ENCODE results near the gene DBX1. TPM values are rescaled to one million over a fixed set of nuclear protein-coding genes. Genes with fewer than 3 reads are reported as not detected.
A peak's percentile ranks its signal among the peaks of the same experiment; 100 is the strongest.
"Not testable (repeated sequence)": the region's sequence is repeated elsewhere in the genome, so short reads cannot be mapped to it uniquely, and the experiment has no call there.

Gene DBX1
- polyA plus RNA-seq, 1 donor (not counting 4 experiments of a cell fraction or from before 2014, with no cell fraction given), result not detected

GRCh38 chr11:20131788-20132666 lies 28.2 kb downstream of the DBX1 start:
- peak overlapping the region; percentile 97 for H3K4me2 ChIP-seq (ENCODE audit: control insufficient read depth, extremely low read depth, insufficient read depth, low read depth, low read length)
- H3K27ac ChIP-seq (ENCODE audit: control insufficient read depth, insufficient read depth, low read length), result no peak overlapping the region

GRCh38 chr11:20129665-20130064 lies 30.6 kb downstream of the DBX1 start:
- Histone ChIP-seq H3K4me3 (ENCODE audit: control insufficient read depth in 2 of 3, extremely low read depth in 1 of 3, insufficient read depth in 2 of 3, low read depth in 1 of 3, low read length in 3 of 3) (no peak overlapping the region), H3K36me3 (ENCODE audit: control insufficient read depth in 2 of 2, extremely low read depth in 1 of 2, insufficient read depth in 2 of 2, low read length in 2 of 2) (no peaks in the 10 kb centered on the region), H2AFZ (ENCODE audit: control insufficient read depth, low read length) (no peak overlapping the region), H3K27me3 (ENCODE audit: control insufficient read depth, extremely low read depth, insufficient read depth, low read length) (no peaks in the 10 kb centered on the region), H3K9me1 (ENCODE audit: control insufficient read depth, extremely low read depth, insufficient read depth, low read length) (no peaks in the 10 kb centered on the region), H3K4me2 (ENCODE audit: control insufficient read depth, extremely low read depth, insufficient read depth, low read depth, low read length) (no peak overlapping the region), H3K9ac (ENCODE audit: control insufficient read depth, extremely low read depth, insufficient read depth, low read length) (no peak overlapping the region), H4K20me1 (ENCODE audit: control insufficient read depth, extremely low read depth, insufficient read depth, low read length) (no peaks in the 10 kb centered on the region), H3K9me3 (ENCODE audit: control insufficient read depth, low read depth, low read length) (no peaks in the 10 kb centered on the region), H3K79me2 (ENCODE audit: control insufficient read depth, insufficient read depth, low read length) (no peaks in the 10 kb centered on the region), H3K27ac (ENCODE audit: control insufficient read depth, insufficient read depth, low read length) (no peak overlapping the region), H3K4me1 (ENCODE audit: control insufficient read depth, extremely low read depth, insufficient read depth, low read length) (peaks cover 14% of the 10 kb centered on the region)
- no peak for TF ChIP-seq EZH2 (IDR thresholded peaks at IDR 0.05; ENCODE audit: low read length)
- TF ChIP-seq CTCF (optimal IDR thresholded peaks at IDR 0.05 in 1 of 3, IDR thresholded peaks at IDR 0.05 in 1 of 3, conservative IDR thresholded peaks at IDR 0.05 in 1 of 3; ENCODE audit: extremely low read depth in 1 of 3, insufficient read depth in 2 of 3, low read length in 3 of 3), result no peak
- dilution Hi-C loops (cut with MboI; ENCODE audit: extremely low pct_ligation_motif_present, low sequenced_read_pairs), result no loop called here
- DNase-seq (ENCODE audit: low read depth, low spot score), result no peak
- FAIRE-seq, result no peak

More at GRCh38 chr11:20131788-20132666, 28.2 kb downstream of the DBX1 start:
- Histone ChIP-seq H3K79me2 (ENCODE audit: control insufficient read depth, insufficient read depth, low read length) (no peaks in the 10 kb centered on the region), H3K27me3 (ENCODE audit: control insufficient read depth, extremely low read depth, insufficient read depth, low read length) (no peaks in the 10 kb centered on the region), H3K4me3 (ENCODE audit: control insufficient read depth in 2 of 3, extremely low read depth in 1 of 3, insufficient read depth in 2 of 3, low read depth in 1 of 3, low read length in 3 of 3) (peak overlapping the region; percentile 36 to 85 (median 75)), H3K36me3 (ENCODE audit: control insufficient read depth in 2 of 2, extremely low read depth in 1 of 2, insufficient read depth in 2 of 2, low read length in 2 of 2) (no peaks in the 10 kb centered on the region), H3K9ac (ENCODE audit: control insufficient read depth, extremely low read depth, insufficient read depth, low read length) (peak overlapping the region; percentile 64), H3K4me1 (ENCODE audit: control insufficient read depth, extremely low read depth, insufficient read depth, low read length) (peaks cover 5% of the 10 kb centered on the region), H3K9me1 (ENCODE audit: control insufficient read depth, extremely low read depth, insufficient read depth, low read length) (no peaks in the 10 kb centered on the region), H4K20me1 (ENCODE audit: control insufficient read depth, extremely low read depth, insufficient read depth, low read length) (no peaks in the 10 kb centered on the region), H2AFZ (ENCODE audit: control insufficient read depth, low read length) (peak overlapping the region; percentile 100), H3K9me3 (ENCODE audit: control insufficient read depth, low read depth, low read length) (no peaks in the 10 kb centered on the region)
- DNase-seq (ENCODE audit: low read depth, low spot score) (peak; percentile 17), FAIRE-seq (no peak)
- dilution Hi-C loops (cut with MboI; ENCODE audit: extremely low pct_ligation_motif_present, low sequenced_read_pairs), result no loop called here
- TF ChIP-seq EZH2 (IDR thresholded peaks at IDR 0.05; ENCODE audit: low read length) (no peak), CTCF (optimal IDR thresholded peaks at IDR 0.05 in 1 of 3, IDR thresholded peaks at IDR 0.05 in 1 of 3, conservative IDR thresholded peaks at IDR 0.05 in 1 of 3; ENCODE audit: extremely low read depth in 1 of 3, insufficient read depth in 2 of 3, low read length in 3 of 3) (peak; percentile 78 to 90 (median 83))

GRCh38 chr11:20128528-20128825 lies 31.8 kb downstream of the DBX1 start:
- H2AFZ ChIP-seq (ENCODE audit: control insufficient read depth, low read length); H3K9ac ChIP-seq (ENCODE audit: control insufficient read depth, extremely low read depth, insufficient read depth, low read length); dilution Hi-C loops (cut with MboI; ENCODE audit: extremely low pct_ligation_motif_present, low sequenced_read_pairs); DNase-seq (ENCODE audit: low read depth, low spot score); H3K27me3 ChIP-seq (ENCODE audit: control insufficient read depth, extremely low read depth, insufficient read depth, low read length); H3K4me2 ChIP-seq (ENCODE audit: control insufficient read depth, extremely low read depth, insufficient read depth, low read depth, low read length); H3K4me3 ChIP-seq (ENCODE audit: control insufficient read depth in 2 of 3, extremely low read depth in 1 of 3, insufficient read depth in 2 of 3, low read depth in 1 of 3, low read length in 3 of 3); H4K20me1 ChIP-seq (ENCODE audit: control insufficient read depth, extremely low read depth, insufficient read depth, low read length); H3K79me2 ChIP-seq (ENCODE audit: control insufficient read depth, insufficient read depth, low read length); FAIRE-seq; H3K9me3 ChIP-seq (ENCODE audit: control insufficient read depth, low read depth, low read length); H3K9me1 ChIP-seq (ENCODE audit: control insufficient read depth, extremely low read depth, insufficient read depth, low read length); H3K27ac ChIP-seq (ENCODE audit: control insufficient read depth, insufficient read depth, low read length); H3K36me3 ChIP-seq (ENCODE audit: control insufficient read depth in 2 of 2, extremely low read depth in 1 of 2, insufficient read depth in 2 of 2, low read length in 2 of 2): not testable (repeated sequence)
- peaks cover 14% of the 10 kb centered on the region for H3K4me1 ChIP-seq (ENCODE audit: control insufficient read depth, extremely low read depth, insufficient read depth, low read length)
